Esophagus squamous epithelium (tissue), 5 donors: ENCODE data around the gene GLIS2. TPM values are rescaled to one million over a fixed set of nuclear protein-coding genes. Genes with fewer than 3 reads are reported as not detected.

Experiments used
- DNase-seq: peaks from one replicate; lab custom pipeline; 2025; lab: John Stamatoyannopoulos, UW
- H3K27ac ChIP-seq, 4 donors: fragments of 200-600 bp; sonication (generic); one replicate each; pipeline ENCODE4 v1.5.1; 2016 to 2019; ENCODE audit warnings: mild to moderate bottlenecking in 1 of 4
- H3K27me3 ChIP-seq, 4 donors: fragments of 200-600 bp; sonication (generic); 1 replicate in 3 of 4; 2 replicates in 1 of 4; pipeline versions ENCODE4 v1.5.1 to v1.6.0; 2017 to 2021; ENCODE audit warnings: antibody characterized with exemption in 1 of 4
- H3K36me3 ChIP-seq, 3 donors: fragments of 200-600 bp; sonication (generic); one replicate each; pipeline ENCODE4 v1.5.1; 2016 to 2019
- H3K4me1 ChIP-seq, 3 donors: fragments of 200-600 bp; sonication (generic); one replicate each; pipeline ENCODE4 v1.5.1; 2017 to 2019
- H3K4me3 ChIP-seq, 4 donors: fragments of 200-600 bp; sonication (generic); 1 replicate in 3 of 4; 2 replicates in 1 of 4; pipeline ENCODE4 v1.5.1; 2016 to 2019; ENCODE audit warnings: mild to moderate bottlenecking in 2 of 4, moderate library complexity in 1 of 4
- H3K9me3 ChIP-seq, 3 donors: fragments of 200-600 bp; sonication (generic); one replicate each; pipeline ENCODE4 v1.5.1; 2016 to 2019
- CTCF ChIP-seq, 6 experiments: fragments of 450-650 bp in 4 of 6; fragments of 200-600 bp in 2 of 6; sonication (generic) in 2 of 6; IDR thresholded peaks; one replicate each; pipeline ENCODE4 v1.5.1; 2016 to 2019; ENCODE audit warnings: antibody characterized with exemption in 6 of 6, mild to moderate bottlenecking in 4 of 6, moderate library complexity in 4 of 6
- POLR2A ChIP-seq, 4 donors: fragments of 450-650 bp; IDR thresholded peaks; one replicate each; pipeline ENCODE4 v1.6.1; 2017; ENCODE audit warnings: antibody characterized with exemption in 4 of 4, mild to moderate bottlenecking in 4 of 4, moderate library complexity in 3 of 4
- WGBS, 2 donors: methylation state at CpG; one replicate each; pipeline ENCODE4 v1.1.5; 2018; 5-methylcytosine and 5-hydroxymethylcytosine counted together
- intact Hi-C: fragments of 100-400 bp; cut with DNase I; formaldehyde crosslinking; loops from one replicate; pipeline ENCODE4 v1.15.0; 2022
- total RNA-seq, 4 donors: library from RNA; depleted of rRNA; stranded (reverse); fragments of >200 nt; gene quantifications; one replicate each; pipeline ENCODE4 v1.1.0, GENCODE V29; 2016
- donor health status: DM: yes; HTN: yes; CAD: no.

The GLIS2 gene
- total RNA-seq, 4 donors from 2014 or later, result 0.30 to 1.7 (median 0.67) TPM

GRCh38 chr16:4322121-4323052 lies 6.5 kb downstream of the GLIS2 start:
- intact Hi-C loops, result no loop called here
- WGBS, 2 donors, result 79 to 93% methylated on average over 6 to 11 of the region's 30 CpGs
- Histone ChIP-seq H3K9me3 (no peaks in the 10 kb centered on the region), H3K4me1 (peaks cover 56 to 95% (median 65%) of the 10 kb centered on the region in 3 donors), H3K4me3 (no peak overlapping the region), H3K27me3 (peaks cover 0 to 23% (median 0%) of the 10 kb centered on the region in 4 donors), H3K36me3 (no peaks in the 10 kb centered on the region), H3K27ac (peak overlapping the region in 2 of 4 donors; percentile 82 to 89)
- TF ChIP-seq POLR2A (IDR thresholded peaks at IDR 0.05) (no peak), CTCF (IDR thresholded peaks at IDR 0.05) (no peak)
- DNase-seq, result no peak

- 40 to 60% methylated on average over 1 of the region's 21 CpGs for WGBS, 2 donors
- Histone ChIP-seq H3K27ac (peak overlapping the region; percentile 65 to 89 (median 78)), H3K36me3 (no peaks in the 10 kb centered on the region), H3K27me3 (peaks cover 0 to 30% (median 0%) of the 10 kb centered on the region in 4 donors), H3K9me3 (no peaks in the 10 kb centered on the region), H3K4me1 (peaks cover 60 to 95% (median 63%) of the 10 kb centered on the region in 3 donors), H3K4me3 (no peak overlapping the region)
- intact Hi-C loops, result no loop called here
- DNase-seq, result no peak
- TF ChIP-seq CTCF (IDR thresholded peaks at IDR 0.05) (no peak), POLR2A (IDR thresholded peaks at IDR 0.05) (no peak)
These were observed 7.4 kb downstream of the GLIS2 start for GRCh38 chr16:4323071-4323844.

GRCh38 chr16:4323845-4324488 lies 8.1 kb downstream of the GLIS2 start:
- no peak for TF ChIP-seq POLR2A (IDR thresholded peaks at IDR 0.05)
- TF ChIP-seq CTCF (IDR thresholded peaks at IDR 0.05), result no peak
- H3K9me3 ChIP-seq, result no peaks in the 10 kb centered on the region
- peaks cover 60 to 95% (median 65%) of the 10 kb centered on the region in 3 donors for H3K4me1 ChIP-seq
- intact Hi-C loops, result no loop called here
- peak overlapping the region in 1 of 4 donors; percentile 32 for H3K4me3 ChIP-seq
- H3K27me3 ChIP-seq, result peaks cover 0 to 32% (median 0%) of the 10 kb centered on the region in 4 donors
- no peaks in the 10 kb centered on the region for H3K36me3 ChIP-seq
- no peak for DNase-seq
- 35% methylated on average over 4 of the region's 12 CpGs; no CpG with 5 or more reads in 1 of the 2 donors for WGBS, 2 donors
- peak overlapping the region; percentile 65 to 89 (median 78) for H3K27ac ChIP-seq

GRCh38 chr16:4324492-4325252 lies 8.8 kb downstream of the GLIS2 start:
- no peak overlapping the region for H3K4me3 ChIP-seq
- intact Hi-C loops, result no loop called here
- H3K27ac ChIP-seq, result peak overlapping the region; percentile 65 to 89 (median 78)
- DNase-seq, result no peak
- no peaks in the 10 kb centered on the region for H3K9me3 ChIP-seq
- no peaks in the 10 kb centered on the region for H3K36me3 ChIP-seq
- H3K27me3 ChIP-seq, result peaks cover 0 to 25% (median 0%) of the 10 kb centered on the region in 4 donors
- peaks cover 57 to 95% (median 64%) of the 10 kb centered on the region in 3 donors for H3K4me1 ChIP-seq
- TF ChIP-seq POLR2A (IDR thresholded peaks at IDR 0.05), result no peak
- no peak for TF ChIP-seq CTCF (IDR thresholded peaks at IDR 0.05)
- WGBS, 2 donors, result 85% methylated on average over 14 of the region's 22 CpGs; no CpG with 5 or more reads in 1 of the 2 donors
